Measurements from ENCODE around the gene WAPL.

- TF ChIP-seq CTCF (IDR thresholded peaks at IDR 0.05) (no peak), ZNF512 (CRISPR knock-in tag; IDR thresholded peaks at IDR 0.05; ENCODE audit: borderline replicate concordance) (no peak)
Measured at GRCh38 chr10:86393862-86394455, 127.6 kb downstream of the WAPL start.

Measured in WTC11 (cell line).